HG03432 (cell line): ENCODE measurements around the gene CCSER2.
A peak's percentile ranks its signal among the peaks of the same experiment; 100 is the strongest.
"Not testable (repeated sequence)": the region's sequence is repeated elsewhere in the genome, so short reads cannot be mapped to it uniquely, and the experiment has no call there.

Source experiments
- ATAC-seq: cut with Tn5 transposase; IDR thresholded peaks from one replicate; pipeline ENCODE4 v1.9.1; 2021; ENCODE audit warnings: mild to moderate bottlenecking, moderate library complexity; ENCODE audit not compliant: unreplicated experiment

CCSER2 gene

GRCh38 chr10:84328418-84329195, at the start of gene CCSER2:
TSS of gene CCSER2 (plus strand) at chr10:84328589. CDS start at chr10:84371053, 42,464 bp downstream.
- ATAC-seq: peak; percentile 71

- not testable (repeated sequence) for ATAC-seq
Measured at GRCh38 chr10:84279876-84280475, 48.4 kb upstream of the CCSER2 start.

- no peak for ATAC-seq
Measured at GRCh38 chr10:84286695-84287094, 41.7 kb upstream of the CCSER2 start.

- ATAC-seq: no peak
Measured at GRCh38 chr10:84288151-84288550, 40.2 kb upstream of the CCSER2 start.

GRCh38 chr10:84289521-84290200, 38.7 kb upstream of the CCSER2 start:
- ATAC-seq: no peak

GRCh38 chr10:84290235-84290634, 38.2 kb upstream of the CCSER2 start:
- no peak for ATAC-seq

- ATAC-seq: no peak
Measured at GRCh38 chr10:84291384-84291783, 37.0 kb upstream of the CCSER2 start.

GRCh38 chr10:84292502-84292901, 35.9 kb upstream of the CCSER2 start:
- ATAC-seq: peak; percentile 66

GRCh38 chr10:84293171-84293570, 35.2 kb upstream of the CCSER2 start:
- no peak for ATAC-seq

- ATAC-seq: peak; percentile 36
Measured at GRCh38 chr10:84293574-84294016, 34.8 kb upstream of the CCSER2 start.

- ATAC-seq: peak; percentile 74
Measured at GRCh38 chr10:84294766-84295447, 33.5 kb upstream of the CCSER2 start.

- no peak for ATAC-seq
Measured at GRCh38 chr10:84296091-84296981, 32.1 kb upstream of the CCSER2 start.

- ATAC-seq: no peak
Measured at GRCh38 chr10:84298057-84298456, 30.3 kb upstream of the CCSER2 start.

GRCh38 chr10:84302223-84302622, 26.2 kb upstream of the CCSER2 start:
- ATAC-seq: no peak

GRCh38 chr10:84306751-84307384, 21.5 kb upstream of the CCSER2 start:
- no peak for ATAC-seq

GRCh38 chr10:84308021-84308420, 20.4 kb upstream of the CCSER2 start:
- no peak for ATAC-seq

GRCh38 chr10:84308481-84309304, 19.7 kb upstream of the CCSER2 start:
- ATAC-seq: peak; percentile 80

GRCh38 chr10:84310470-84310869, 17.9 kb upstream of the CCSER2 start:
- no peak for ATAC-seq

- ATAC-seq: no peak
Measured at GRCh38 chr10:84311576-84311975, 16.8 kb upstream of the CCSER2 start.
